Endometrium (tissue), 2 donors: ENCODE data around the gene KLHDC8B.

ENCODE experiments used
- FAIRE-seq: peaks from 2 replicates; lab custom pipeline; 2012; peaks lifted over from hg19 to GRCh38; lab: Jason Lieb, UNC
- donor health status: control.
- donor health status: control.

The KLHDC8B gene

GRCh38 chr3:49171119-49171774 is at the start of gene KLHDC8B:
Gene KLHDC8B (plus strand): TSS chr3:49171598. CDS start chr3:49172770, 1,172 bp downstream.
- no peak for FAIRE-seq

- no peak for FAIRE-seq
Observed at GRCh38 chr3:49122022-49122421, 49.4 kb upstream of the KLHDC8B start.

- no peak for FAIRE-seq
Observed at GRCh38 chr3:49122451-49122850, 48.9 kb upstream of the KLHDC8B start.

GRCh38 chr3:49122886-49123545 is 48.4 kb upstream of the KLHDC8B start:
- no peak for FAIRE-seq

- no peak for FAIRE-seq
Observed at GRCh38 chr3:49123687-49124086, 47.7 kb upstream of the KLHDC8B start.

GRCh38 chr3:49124203-49124602 is 47.2 kb upstream of the KLHDC8B start:
- FAIRE-seq, result no peak

- no peak for FAIRE-seq
Observed at GRCh38 chr3:49124991-49125670, 46.3 kb upstream of the KLHDC8B start.

GRCh38 chr3:49131040-49131439 is 40.4 kb upstream of the KLHDC8B start:
- no peak for FAIRE-seq

GRCh38 chr3:49131576-49131975 is 39.8 kb upstream of the KLHDC8B start:
- no peak for FAIRE-seq

GRCh38 chr3:49132073-49132436 is 39.3 kb upstream of the KLHDC8B start:
- no peak for FAIRE-seq

- no peak for FAIRE-seq
Observed at GRCh38 chr3:49132437-49133225, 38.8 kb upstream of the KLHDC8B start, which contains the start of gene LAMB2. Gene LAMB2 (minus strand): TSS chr3:49133050. CDS start chr3:49132867, 183 bp downstream.

- FAIRE-seq, result no peak
Observed at GRCh38 chr3:49133226-49133951, 38.0 kb upstream of the KLHDC8B start.

- FAIRE-seq, result no peak
Observed at GRCh38 chr3:49134471-49135265, 36.7 kb upstream of the KLHDC8B start.

- FAIRE-seq, result no peak
Observed at GRCh38 chr3:49135499-49135898, 35.9 kb upstream of the KLHDC8B start.

GRCh38 chr3:49140080-49140479 is 31.3 kb upstream of the KLHDC8B start:
- no peak for FAIRE-seq

GRCh38 chr3:49148159-49148558 is 23.2 kb upstream of the KLHDC8B start:
- no peak for FAIRE-seq

GRCh38 chr3:49151610-49152009 is 19.8 kb upstream of the KLHDC8B start:
- no peak for FAIRE-seq

- no peak for FAIRE-seq
Observed at GRCh38 chr3:49153349-49153912, 18.0 kb upstream of the KLHDC8B start.

- FAIRE-seq, result no peak
Observed at GRCh38 chr3:49157289-49157688, 14.1 kb upstream of the KLHDC8B start.

- FAIRE-seq, result no peak
Observed at GRCh38 chr3:49158103-49158709, 13.2 kb upstream of the KLHDC8B start.
